HepG2 (cell line): ENCODE measurements around the gene MARCHF2. TPM values are rescaled to one million over a fixed set of nuclear protein-coding genes. Genes with fewer than 3 reads are reported as not detected.
A peak's percentile ranks its signal among the peaks of the same experiment; 100 is the strongest.

ENCODE experiments used
- ARNT2 ChIP-seq: sonication (generic); formaldehyde crosslinking; IDR thresholded peaks from 2 replicates; pipeline ENCODE4 v1.8.0; 2022; ENCODE audit warnings: mild to moderate bottlenecking, low read depth, missing genetic modification reagents, moderate library complexity
- ATF1 ChIP-seq: IDR thresholded peaks from 2 replicates; pipeline ENCODE4 v1.6.1; 2016; ENCODE audit warnings: mild to moderate bottlenecking, control low read depth
- ATF6 ChIP-seq: sonication (generic); formaldehyde crosslinking; conservative IDR thresholded peaks from 2 replicates; pipeline ENCODE4 v1.4.0; 2020; ENCODE audit warnings: missing genetic modification reagents
- BORCS8-MEF2B ChIP-seq: sonication (generic); formaldehyde crosslinking; IDR thresholded peaks from 2 replicates; pipeline ENCODE4 v1.8.0; 2022; ENCODE audit warnings: mild to moderate bottlenecking, missing genetic modification reagents
- FIP1L1 ChIP-seq: fragments of 200-400 bp; formaldehyde crosslinking; IDR thresholded peaks from 2 replicates; pipeline ENCODE4 v1.6.1; 2018; ENCODE audit warnings: low read depth, mild to moderate bottlenecking, low read length, moderate library complexity, borderline replicate concordance; ENCODE audit not compliant: insufficient read depth
- HDAC2 ChIP-seq: sonication (generic); formaldehyde crosslinking; IDR thresholded peaks from 2 replicates; pipeline ENCODE4 v1.4.0; 2020; ENCODE audit warnings: missing genetic modification reagents
- HIC2 ChIP-seq: sonication (generic); formaldehyde crosslinking; IDR thresholded peaks from 2 replicates; pipeline ENCODE4 v1.9.0; 2022; ENCODE audit warnings: low read depth, missing genetic modification reagents
- HIVEP1 ChIP-seq: sonication (generic); formaldehyde crosslinking; IDR thresholded peaks from 2 replicates; pipeline ENCODE4 v1.4.0; 2020; ENCODE audit warnings: mild to moderate bottlenecking, missing genetic modification reagents
- HOMEZ ChIP-seq: IDR thresholded peaks from 2 replicates; pipeline ENCODE4 v1.6.1; 2016; ENCODE audit warnings: low read depth
- MYNN ChIP-seq: sonication (generic); formaldehyde crosslinking; IDR thresholded peaks from 2 replicates; pipeline ENCODE4 v1.4.0; 2020; ENCODE audit warnings: mild to moderate bottlenecking, low read depth, missing genetic modification reagents
- NFATC3 ChIP-seq: sonication (generic); formaldehyde crosslinking; IDR thresholded peaks from 2 replicates; pipeline ENCODE4 v1.5.1; 2020; ENCODE audit warnings: mild to moderate bottlenecking, missing genetic modification reagents
- PATZ1 ChIP-seq: sonication (generic); formaldehyde crosslinking; IDR thresholded peaks from 2 replicates; pipeline ENCODE4 v1.4.0; 2020; ENCODE audit warnings: missing genetic modification reagents
- RARA ChIP-seq: IDR thresholded peaks from 2 replicates; pipeline ENCODE4 v1.6.1; 2016; ENCODE audit warnings: missing genetic modification reagents, missing compliant biosample characterization
- ZBTB20 ChIP-seq: sonication (generic); formaldehyde crosslinking; IDR thresholded peaks from 2 replicates; pipeline ENCODE4 v1.8.1; 2023; ENCODE audit warnings: missing genetic modification reagents, low read depth, mild to moderate bottlenecking, borderline replicate concordance
- ZBTB49 ChIP-seq: sonication (generic); formaldehyde crosslinking; IDR thresholded peaks from 2 replicates; pipeline ENCODE4 v1.4.0; 2020; ENCODE audit warnings: missing genetic modification reagents, borderline replicate concordance
- ZFP62 ChIP-seq: sonication (generic); formaldehyde crosslinking; IDR thresholded peaks from 2 replicates; pipeline ENCODE4 v1.4.0; 2020; ENCODE audit warnings: missing genetic modification reagents
- ZNF121 ChIP-seq: sonication (generic); formaldehyde crosslinking; IDR thresholded peaks from 2 replicates; pipeline ENCODE4 v1.5.0; 2020; ENCODE audit warnings: mild to moderate bottlenecking, missing genetic modification reagents
- ZNF138 ChIP-seq: sonication (generic); formaldehyde crosslinking; IDR thresholded peaks from 2 replicates; pipeline ENCODE4 v1.5.0; 2020; ENCODE audit warnings: mild to moderate bottlenecking, low read depth, missing genetic modification reagents
- ZNF441 ChIP-seq: sonication (generic); formaldehyde crosslinking; IDR thresholded peaks from 2 replicates; pipeline ENCODE4 v1.7.0; 2021; ENCODE audit warnings: missing genetic modification reagents, borderline replicate concordance
- ZNF616 ChIP-seq: sonication (generic); formaldehyde crosslinking; IDR thresholded peaks from 2 replicates; pipeline ENCODE4 v1.5.0; 2020; ENCODE audit warnings: low read depth, mild to moderate bottlenecking, missing genetic modification reagents
- polyA plus RNA-seq, 8 experiments: library from polyadenylated mRNA; depleted of rRNA in 3 of 8; stranded (reverse) in 7 of 8; unstranded in 1 of 8; fragments of >200 nt; fragmentation: Illumina TruSeq in 4 of 8; extraction: Trizol in 4 of 8; gene quantifications; 2 replicates each; pipeline versions ENCODE4 v1.2.1 to v1.2.3, GENCODE V29; 2011 to 2016; ENCODE audit warnings: low read depth in 4 of 8, missing spikeins in 1 of 8, mixed read lengths in 1 of 8; ENCODE audit not compliant: insufficient read depth in 1 of 8
- total RNA-seq, 5 experiments: library from RNA; depleted of rRNA; stranded (reverse); fragments of >200 nt; fragmentation: Illumina TruSeq; extraction: Trizol; gene quantifications; 2 replicates each; pipeline ENCODE4 v1.2.3, GENCODE V29; 2016; ENCODE audit warnings: low read depth in 1 of 5

The MARCHF2 gene
- total and polyA plus RNA-seq, 2 of the 13 experiments (the other 11 are each of a cell fraction or from before 2014, with no cell fraction given): 12.7 to 13.0 TPM

- no peak for TF ChIP-seq HIC2
- TF ChIP-seq ZNF616 (CRISPR knock-in tag): no peak
- no peak for TF ChIP-seq HOMEZ (CRISPR knock-in tag)
- 0 out of 2 replicates have a peak, but pooled peaks have one; percentile 10 for TF ChIP-seq PATZ1 (CRISPR knock-in tag)
- no peak for TF ChIP-seq ZNF441
- no peak for TF ChIP-seq ZBTB20 (CRISPR knock-in tag)
- no peak for TF ChIP-seq FIP1L1
- no peak for TF ChIP-seq ZBTB49 (CRISPR knock-in tag)
- no peak for TF ChIP-seq ZNF138
- no peak for TF ChIP-seq MYNN (CRISPR knock-in tag)
- no peak for TF ChIP-seq ARNT2 (CRISPR knock-in tag)
- TF ChIP-seq HDAC2 (CRISPR knock-in tag): no peak
- no peak for TF ChIP-seq BORCS8-MEF2B (CRISPR knock-in tag)
- TF ChIP-seq ATF1 (CRISPR knock-in tag): no peak
- TF ChIP-seq ATF6: no peak
- TF ChIP-seq ZFP62 (CRISPR knock-in tag): no peak
- TF ChIP-seq ZNF121 (CRISPR knock-in tag): peak; percentile 91
- TF ChIP-seq NFATC3 (CRISPR knock-in tag): no peak
- TF ChIP-seq HIVEP1 (CRISPR knock-in tag): no peak
- peak; percentile 45; the same call in 1 of the 2 replicates for TF ChIP-seq RARA (CRISPR knock-in tag)
Observed at GRCh38 chr19:8367327-8368001, 45.6 kb upstream of the MARCHF2 start (continued).
